H9 (cell line): Measurements from ENCODE around the gene RND2. TPM values are rescaled to one million over a fixed set of nuclear protein-coding genes. Genes with fewer than 3 reads are reported as not detected.
A peak's percentile ranks its signal among the peaks of the same experiment; 100 is the strongest.

Source experiments
- DNase-seq: peaks from one replicate; pipeline ENCODE4 v3.0.0-alpha.2; 2017
- H2AFZ ChIP-seq: one replicate; pipeline ENCODE4 v1.6.1; 2013; ENCODE audit warnings: mild to moderate bottlenecking, low read length, control low read depth, moderate library complexity
- H2AK5ac ChIP-seq: 2 replicates; pipeline ENCODE4 v1.6.1; 2013; ENCODE audit warnings: low read length, control low read depth, mixed read lengths; ENCODE audit not compliant: insufficient read length
- H2BK120ac ChIP-seq: one replicate; pipeline ENCODE4 v1.6.1; 2013; ENCODE audit warnings: low read depth, mild to moderate bottlenecking, low read length, control low read depth, inconsistent platforms; ENCODE audit not compliant: poor library complexity, severe bottlenecking
- H2BK12ac ChIP-seq: 2 replicates; pipeline ENCODE4 v1.6.1; 2013; ENCODE audit warnings: low read length, control low read depth, mixed read lengths, low read depth; ENCODE audit not compliant: insufficient read length
- H2BK15ac ChIP-seq: 2 replicates; pipeline ENCODE4 v1.6.1; 2013; ENCODE audit warnings: low read depth, low read length, control low read depth
- H2BK20ac ChIP-seq: one replicate; pipeline ENCODE4 v1.6.1; 2013; ENCODE audit warnings: low read depth, mild to moderate bottlenecking, low read length, control low read depth, inconsistent platforms; ENCODE audit not compliant: poor library complexity, severe bottlenecking
- H2BK5ac ChIP-seq: 2 replicates; pipeline ENCODE4 v1.6.1; 2013; ENCODE audit warnings: low read length, control low read depth, mixed read lengths; ENCODE audit not compliant: insufficient read length
- H3K14ac ChIP-seq: 2 replicates; pipeline ENCODE4 v1.6.1; 2013; ENCODE audit warnings: low read length, control low read depth; ENCODE audit not compliant: insufficient read depth
- H3K18ac ChIP-seq: 2 replicates; pipeline ENCODE4 v1.6.1; 2013; ENCODE audit warnings: low read depth, mild to moderate bottlenecking, mixed read lengths, low read length, control low read depth; ENCODE audit not compliant: insufficient read length
- H3K23ac ChIP-seq: 2 replicates; pipeline ENCODE4 v1.6.1; 2013; ENCODE audit warnings: low read length, control low read depth, mixed read lengths, low read depth; ENCODE audit not compliant: insufficient read length
- H3K23me2 ChIP-seq: 2 replicates; pipeline ENCODE4 v1.6.1; 2013; ENCODE audit warnings: low read depth, mild to moderate bottlenecking, mixed read lengths, low read length, control low read depth; ENCODE audit not compliant: insufficient read length, poor library complexity, severe bottlenecking
- H3K27ac ChIP-seq: 2 replicates; pipeline ENCODE4 v1.5.1; 2013; ENCODE audit warnings: low read length, control low read depth, mixed read lengths, low read depth; ENCODE audit not compliant: insufficient read length
- H3K27me3 ChIP-seq: 2 replicates; pipeline ENCODE4 v1.6.1; 2013; ENCODE audit warnings: low read length, control low read depth, inconsistent platforms; ENCODE audit not compliant: insufficient read depth
- H3K4ac ChIP-seq: 2 replicates; pipeline ENCODE4 v1.6.1; 2013; ENCODE audit warnings: low read depth, mild to moderate bottlenecking, control low read depth, inconsistent platforms, low read length, moderate library complexity
- H3K4me1 ChIP-seq: 2 replicates; pipeline ENCODE4 v1.6.1; 2013; ENCODE audit warnings: low read length, control low read depth, inconsistent platforms; ENCODE audit not compliant: insufficient read depth
- H3K4me2 ChIP-seq: 2 replicates; pipeline ENCODE4 v1.6.1; 2013; ENCODE audit warnings: low read length, control low read depth, mixed read lengths; ENCODE audit not compliant: insufficient read length, insufficient read depth
- H3K56ac ChIP-seq: 2 replicates; pipeline ENCODE4 v1.6.1; 2013; ENCODE audit warnings: low read depth, mild to moderate bottlenecking, mixed read lengths, low read length, control low read depth; ENCODE audit not compliant: insufficient read length
- H3K79me1 ChIP-seq: 2 replicates; pipeline ENCODE4 v1.6.1; 2013; ENCODE audit warnings: low read depth, mild to moderate bottlenecking, moderate library complexity, low read length, control low read depth, inconsistent platforms; ENCODE audit not compliant: insufficient read depth, poor library complexity, severe bottlenecking
- H3K79me2 ChIP-seq: 2 replicates; pipeline ENCODE4 v1.6.1; 2013; ENCODE audit warnings: low read length, control low read depth, inconsistent platforms; ENCODE audit not compliant: insufficient read depth
- H3K9ac ChIP-seq: 2 replicates; pipeline ENCODE4 v1.6.1; 2013; ENCODE audit warnings: low read length, control low read depth, mixed read lengths; ENCODE audit not compliant: insufficient read length; ENCODE audit errors: extremely low read depth
- H3K9me3 ChIP-seq: one replicate; pipeline ENCODE4 v1.6.1; 2013; ENCODE audit warnings: low read depth, low read length, inconsistent platforms; ENCODE audit not compliant: control insufficient read depth
- H3T11ph ChIP-seq: one replicate; pipeline ENCODE4 v1.6.1; 2013; ENCODE audit warnings: mild to moderate bottlenecking, low read length, control low read depth, inconsistent platforms
- H4K20me1 ChIP-seq: one replicate; pipeline ENCODE4 v1.6.1; 2013; ENCODE audit not compliant: control insufficient read depth, insufficient read length, insufficient read depth
- H4K5ac ChIP-seq: 2 replicates; pipeline ENCODE4 v1.6.1; 2013; ENCODE audit warnings: low read depth, mild to moderate bottlenecking, mixed read lengths, low read length, control low read depth; ENCODE audit not compliant: insufficient read length
- H4K8ac ChIP-seq: replicated peaks from 2 replicates; pipeline ENCODE4 v1.6.1; 2013; ENCODE audit warnings: low read length, control low read depth, mixed read lengths, low read depth; ENCODE audit not compliant: insufficient read length
- H4K91ac ChIP-seq: 2 replicates; pipeline ENCODE4 v1.6.1; 2013; ENCODE audit warnings: low read depth, mild to moderate bottlenecking, moderate library complexity, mixed read lengths, low read length, control low read depth; ENCODE audit not compliant: insufficient read length
- H3K27ac Mint-ChIP-seq, 3 experiments: 2 replicates in 2 of 3; 3 replicates in 1 of 3; pipeline ENCODE4 v1.8.0; 2020 to 2021; ENCODE audit warnings: mixed read lengths in 3 of 3, mild to moderate bottlenecking in 1 of 3, moderate library complexity in 1 of 3
- H3K27me3 Mint-ChIP-seq: 2 replicates; pipeline ENCODE4 v1.8.0; 2021; ENCODE audit warnings: low read depth, mild to moderate bottlenecking, moderate library complexity, mixed read lengths
- H3K36me3 Mint-ChIP-seq, 3 experiments: 2 replicates in 2 of 3; 3 replicates in 1 of 3; pipeline ENCODE4 v1.8.0; 2020 to 2021; ENCODE audit warnings: low read depth in 3 of 3, mixed read lengths in 3 of 3; ENCODE audit not compliant: insufficient read depth in 1 of 3
- H3K4me1 Mint-ChIP-seq, 2 experiments: 2 replicates each; pipeline ENCODE4 v1.8.0; 2020; ENCODE audit warnings: mixed read lengths in 2 of 2
- H3K4me3 Mint-ChIP-seq, 2 experiments: 2 replicates in 1 of 2; 3 replicates in 1 of 2; pipeline ENCODE4 v1.8.0; 2020 to 2021; ENCODE audit warnings: mild to moderate bottlenecking in 2 of 2, mixed read lengths in 2 of 2, moderate library complexity in 1 of 2
- H3K9me3 Mint-ChIP-seq, 2 experiments: 2 replicates in 1 of 2; 3 replicates in 1 of 2; pipeline ENCODE4 v1.8.0; 2020; ENCODE audit warnings: mild to moderate bottlenecking in 2 of 2, mixed read lengths in 2 of 2, moderate library complexity in 1 of 2
- WGBS: extraction: QIAGEN DNeasy Blood & Tissue Kit; methylation state at CpG from one replicate; pipeline ENCODE4 v1.1.7; 2013; ENCODE audit warnings: missing lambda C conversion rate, low lambda C conversion rate, mixed read lengths; ENCODE audit not compliant: insufficient read length; ENCODE audit errors: extremely low coverage; 5-methylcytosine and 5-hydroxymethylcytosine counted together
- total RNA-seq: library from RNA; stranded (reverse); gene quantifications from 2 replicates; pipeline ENCODE4 v1.2.1, GENCODE V29; 2021
- TF ChIP-seq, protein P1 (sequence below): fragments of 200-600 bp; sonication (generic); conservative IDR thresholded peaks from 3 replicates; pipeline ENCODE4 v1.8.0; 2021; ENCODE audit warnings: antibody characterized with exemption, mild to moderate bottlenecking

RND2 gene
- total RNA-seq, 1 experiment from 2014 or later = 47.8 TPM

DNA sequence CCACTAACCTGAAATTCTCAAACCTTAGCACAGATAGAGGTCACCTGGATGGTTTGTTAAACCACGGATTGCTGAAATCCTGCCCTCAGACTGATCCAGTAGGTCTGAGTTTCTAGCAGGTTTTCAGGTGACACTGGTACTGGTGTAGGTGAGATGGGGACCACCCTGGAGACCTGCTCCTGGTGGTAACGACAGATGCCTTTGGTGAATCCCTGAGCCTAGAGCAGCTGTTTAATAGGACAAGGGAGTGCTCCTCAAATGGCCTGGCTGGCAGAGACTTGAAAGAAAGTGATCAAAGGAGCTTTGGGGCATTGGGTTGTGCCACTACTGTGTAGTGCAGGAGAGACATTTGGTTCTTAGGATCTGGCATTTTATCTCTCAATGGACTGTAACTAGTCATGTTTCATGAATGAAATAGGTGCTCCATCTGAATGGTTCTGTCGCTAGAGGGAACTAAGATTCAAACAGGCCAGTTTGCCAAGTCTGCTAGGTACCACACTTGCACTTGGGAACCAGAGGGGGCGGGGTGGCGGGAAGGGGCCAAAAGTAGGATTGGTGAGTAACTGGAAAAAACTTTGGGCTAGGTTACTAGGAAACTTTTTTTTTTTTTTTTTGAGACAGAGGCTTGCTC, 21.4 kb upstream of the RND2 start:
- H3K27me3 Mint-ChIP-seq = no peaks in the 10 kb centered on the region
- no peak overlapping the region for H2BK20ac ChIP-seq
- H4K20me1 ChIP-seq = no peaks in the 10 kb centered on the region
- H2BK15ac ChIP-seq = no peak overlapping the region
- no peaks in the 10 kb centered on the region for H3K9me3 ChIP-seq
- peaks cover 12% of the 10 kb centered on the region; the same call in 1 of the 2 replicates for H3K79me2 ChIP-seq
- H3T11ph ChIP-seq = no peak overlapping the region
- H2BK5ac ChIP-seq = no peak overlapping the region
- no peak overlapping the region for H2AFZ ChIP-seq
- H3K56ac ChIP-seq = no peak overlapping the region
- H3K18ac ChIP-seq = no peak overlapping the region
- H4K5ac ChIP-seq = no peak overlapping the region
- H3K4me1 Mint-ChIP-seq = peaks cover 18 to 21% of the 10 kb centered on the region in 2 experiments
- no peaks in the 10 kb centered on the region for H3K4me1 ChIP-seq
- TF ChIP-seq, protein P1, sequence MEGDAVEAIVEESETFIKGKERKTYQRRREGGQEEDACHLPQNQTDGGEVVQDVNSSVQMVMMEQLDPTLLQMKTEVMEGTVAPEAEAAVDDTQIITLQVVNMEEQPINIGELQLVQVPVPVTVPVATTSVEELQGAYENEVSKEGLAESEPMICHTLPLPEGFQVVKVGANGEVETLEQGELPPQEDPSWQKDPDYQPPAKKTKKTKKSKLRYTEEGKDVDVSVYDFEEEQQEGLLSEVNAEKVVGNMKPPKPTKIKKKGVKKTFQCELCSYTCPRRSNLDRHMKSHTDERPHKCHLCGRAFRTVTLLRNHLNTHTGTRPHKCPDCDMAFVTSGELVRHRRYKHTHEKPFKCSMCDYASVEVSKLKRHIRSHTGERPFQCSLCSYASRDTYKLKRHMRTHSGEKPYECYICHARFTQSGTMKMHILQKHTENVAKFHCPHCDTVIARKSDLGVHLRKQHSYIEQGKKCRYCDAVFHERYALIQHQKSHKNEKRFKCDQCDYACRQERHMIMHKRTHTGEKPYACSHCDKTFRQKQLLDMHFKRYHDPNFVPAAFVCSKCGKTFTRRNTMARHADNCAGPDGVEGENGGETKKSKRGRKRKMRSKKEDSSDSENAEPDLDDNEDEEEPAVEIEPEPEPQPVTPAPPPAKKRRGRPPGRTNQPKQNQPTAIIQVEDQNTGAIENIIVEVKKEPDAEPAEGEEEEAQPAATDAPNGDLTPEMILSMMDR = no peak
- no peak overlapping the region for H4K8ac ChIP-seq
- no peak overlapping the region for H2BK120ac ChIP-seq
- H3K14ac ChIP-seq = no peak overlapping the region
- H2BK12ac ChIP-seq = no peak overlapping the region
- peaks cover 34 to 70% (median 50%) of the 10 kb centered on the region in 3 experiments for H3K36me3 Mint-ChIP-seq
- no peak overlapping the region for H3K4ac ChIP-seq
- no peak overlapping the region for H3K9ac ChIP-seq
- H3K27ac Mint-ChIP-seq = peak overlapping the region in 2 of 3 experiments; percentile 44 to 86; a peak in 4 of 7 replicates
- WGBS = no CpG with 5 or more reads among the region's 5 CpGs
- H3K9me3 Mint-ChIP-seq = no peaks in the 10 kb centered on the region; a peak in 1 of 5 replicates
- no peak overlapping the region for H4K91ac ChIP-seq
- H3K27ac ChIP-seq = no peak overlapping the region
- H3K4me3 Mint-ChIP-seq = no peak overlapping the region
- H3K23ac ChIP-seq = no peak overlapping the region
- DNase-seq = peak; percentile 73
- peaks cover 9% of the 10 kb centered on the region for H3K23me2 ChIP-seq
- H3K79me1 ChIP-seq = peaks cover 6% of the 10 kb centered on the region
- H2AK5ac ChIP-seq = no peak overlapping the region
- no peak overlapping the region for H3K4me2 ChIP-seq
- no peaks in the 10 kb centered on the region for H3K27me3 ChIP-seq
